ENCODE measurements around the gene PLCB3.

The PLCB3 gene

GRCh38 chr11:64266339-64266738 is 15.0 kb downstream of the PLCB3 start:
- DNase-seq (ENCODE audit: low spot score), result no peak

- DNase-seq (ENCODE audit: low spot score), result no peak
These were observed 16.0 kb downstream of the PLCB3 start for GRCh38 chr11:64267207-64267945.

DNA sequence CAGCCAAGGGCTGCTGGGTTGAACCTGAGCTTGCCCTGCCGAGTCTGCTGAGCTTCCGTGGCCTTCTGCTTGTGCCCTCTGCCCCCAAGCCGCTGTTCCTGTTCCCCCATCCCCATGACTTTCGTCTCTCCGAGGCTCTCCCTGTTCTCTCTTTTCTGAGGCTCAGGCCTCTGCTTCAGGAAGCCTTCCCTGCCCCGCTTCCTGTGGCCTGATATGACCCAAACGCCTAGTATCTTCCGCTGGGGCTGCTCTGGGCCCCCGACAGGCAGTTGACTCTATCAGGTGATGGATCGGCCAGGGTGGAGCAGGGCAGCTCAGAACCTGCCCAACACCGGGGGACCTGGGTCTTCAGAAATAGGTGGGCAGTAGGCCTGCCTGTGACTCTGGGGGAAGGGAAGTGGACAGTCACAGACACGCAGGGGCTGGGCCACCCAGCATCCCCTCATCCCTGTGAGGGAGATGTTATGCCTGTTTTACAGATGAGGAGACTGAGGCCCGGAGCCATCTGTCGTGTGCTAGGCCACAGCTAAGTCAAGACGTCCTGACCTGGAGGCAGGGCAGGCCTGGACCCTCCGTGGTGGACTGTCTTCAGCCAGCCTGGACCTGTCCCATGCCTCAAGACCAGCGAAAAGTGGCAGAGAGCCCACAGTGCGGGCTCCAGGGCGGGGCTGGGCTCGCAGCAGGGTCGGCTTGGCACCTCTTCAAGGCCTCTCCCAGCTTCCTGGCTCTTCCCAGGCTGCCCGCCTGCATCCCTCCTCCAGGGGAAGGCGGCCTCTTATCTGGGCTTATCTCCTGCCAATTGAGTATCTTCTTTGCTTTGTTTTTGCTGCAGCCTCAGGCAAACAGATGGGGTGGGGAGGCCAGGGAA is 16.9 kb downstream of the PLCB3 start:
- DNase-seq (ENCODE audit: low spot score), result no peak

- peak; percentile 29 for DNase-seq (ENCODE audit: low spot score)
These were observed 17.7 kb downstream of the PLCB3 start for GRCh38 chr11:64268893-64269539.

DNA sequence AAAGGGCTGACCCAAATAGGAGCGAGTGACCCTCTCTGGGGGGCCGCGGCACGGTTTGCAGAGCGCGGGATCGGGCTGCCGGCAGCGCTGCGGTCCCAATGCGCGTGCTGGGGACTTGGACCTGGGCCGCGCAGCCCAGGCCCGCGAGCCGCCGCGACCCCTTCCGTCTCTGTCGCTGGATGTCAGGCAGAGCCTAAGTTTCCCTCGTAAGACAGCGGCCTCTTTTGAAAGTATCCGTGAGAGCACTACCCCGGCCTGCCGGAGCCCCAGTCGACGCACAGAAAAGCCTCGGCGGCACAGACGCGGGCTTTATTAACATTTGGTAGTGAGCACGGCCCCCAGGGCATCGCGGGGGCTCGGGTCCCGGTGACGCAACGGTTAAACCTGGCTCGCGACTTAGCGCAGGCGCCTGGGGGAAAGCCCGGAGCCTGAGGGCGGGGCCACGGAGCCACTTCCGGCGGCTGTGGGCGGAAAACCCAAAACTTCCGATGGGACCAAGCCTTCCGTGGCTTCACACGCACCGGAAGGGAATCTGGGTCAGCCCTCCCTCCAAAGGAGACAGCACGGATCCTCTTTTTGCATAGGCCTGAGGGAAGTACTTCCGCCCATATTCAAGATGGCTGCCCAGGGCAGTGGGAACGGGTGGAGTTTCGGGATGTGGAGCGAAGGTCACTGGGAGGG is 18.4 kb downstream of the PLCB3 start:
- peak; percentile 98 for DNase-seq (ENCODE audit: low spot score)

DNA sequence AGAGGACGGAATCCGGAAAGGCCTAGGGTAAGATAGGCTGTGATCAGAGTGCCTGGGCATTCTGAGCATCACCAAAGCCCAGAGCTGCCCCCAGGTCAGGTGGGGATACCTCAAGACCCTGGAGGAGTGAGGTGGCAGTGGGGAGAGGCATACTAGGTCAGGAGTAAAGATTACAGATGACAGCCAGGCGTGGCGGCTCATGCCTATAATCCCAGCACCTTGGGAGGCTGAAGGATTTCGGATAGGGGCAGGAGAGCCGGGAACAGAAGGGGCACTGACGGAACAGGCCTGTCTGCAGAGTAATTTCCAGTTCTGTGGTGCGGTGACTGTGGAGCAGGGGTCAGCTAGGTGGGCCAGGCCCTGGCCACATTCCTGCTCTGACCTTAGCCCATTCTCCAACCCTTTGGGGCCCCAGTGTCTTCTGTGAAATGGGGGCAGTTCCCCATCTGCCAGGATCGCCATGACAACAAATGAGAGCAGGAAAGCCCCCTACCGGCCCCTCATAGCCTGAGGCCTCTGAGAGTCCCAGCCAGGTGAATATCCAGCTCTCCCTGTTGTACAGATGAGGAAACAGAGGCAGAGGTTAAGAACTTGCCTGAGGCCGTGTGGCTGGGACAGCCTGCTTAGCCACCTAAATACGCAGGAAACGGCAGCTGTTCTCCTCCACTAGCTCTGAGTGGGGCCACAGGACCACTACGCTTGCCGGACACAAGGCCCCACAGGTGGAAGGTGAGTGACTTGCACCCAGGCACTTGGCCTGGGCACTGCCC is 23.9 kb downstream of the PLCB3 start:
- no peak for DNase-seq (ENCODE audit: low spot score)

DNA sequence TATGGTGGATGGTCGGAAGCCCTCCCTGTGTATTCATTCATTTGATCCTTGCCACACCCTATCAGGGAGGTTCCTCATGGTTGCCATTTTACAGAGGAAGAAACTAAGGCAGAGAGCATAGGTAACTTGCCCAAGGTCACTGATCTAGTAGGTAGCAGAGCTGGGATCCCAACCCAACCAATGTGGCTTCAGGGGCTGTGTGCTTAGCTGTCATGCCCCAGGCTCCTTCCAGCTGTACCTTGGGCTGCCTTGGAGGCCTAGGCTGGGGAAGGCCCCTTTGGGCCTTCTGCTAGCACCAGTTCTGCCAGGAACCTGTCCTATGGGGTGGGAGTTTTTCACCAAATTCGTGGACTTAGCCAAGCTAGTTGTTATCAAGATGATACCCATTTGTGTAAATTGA is 24.5 kb downstream of the PLCB3 start:
- no peak for DNase-seq (ENCODE audit: low spot score)

- DNase-seq (ENCODE audit: low spot score), result peak; percentile 78
These were observed 25.5 kb downstream of the PLCB3 start for GRCh38 chr11:64276653-64277431.

GRCh38 chr11:64278576-64279190 is 27.4 kb downstream of the PLCB3 start:
- no peak for DNase-seq (ENCODE audit: low spot score)

- no peak for DNase-seq (ENCODE audit: low spot score)
These were observed 30.8 kb downstream of the PLCB3 start for GRCh38 chr11:64281957-64282770.

- DNase-seq (ENCODE audit: low spot score), result no peak
These were observed 31.8 kb downstream of the PLCB3 start for GRCh38 chr11:64283092-64283491.

DNA sequence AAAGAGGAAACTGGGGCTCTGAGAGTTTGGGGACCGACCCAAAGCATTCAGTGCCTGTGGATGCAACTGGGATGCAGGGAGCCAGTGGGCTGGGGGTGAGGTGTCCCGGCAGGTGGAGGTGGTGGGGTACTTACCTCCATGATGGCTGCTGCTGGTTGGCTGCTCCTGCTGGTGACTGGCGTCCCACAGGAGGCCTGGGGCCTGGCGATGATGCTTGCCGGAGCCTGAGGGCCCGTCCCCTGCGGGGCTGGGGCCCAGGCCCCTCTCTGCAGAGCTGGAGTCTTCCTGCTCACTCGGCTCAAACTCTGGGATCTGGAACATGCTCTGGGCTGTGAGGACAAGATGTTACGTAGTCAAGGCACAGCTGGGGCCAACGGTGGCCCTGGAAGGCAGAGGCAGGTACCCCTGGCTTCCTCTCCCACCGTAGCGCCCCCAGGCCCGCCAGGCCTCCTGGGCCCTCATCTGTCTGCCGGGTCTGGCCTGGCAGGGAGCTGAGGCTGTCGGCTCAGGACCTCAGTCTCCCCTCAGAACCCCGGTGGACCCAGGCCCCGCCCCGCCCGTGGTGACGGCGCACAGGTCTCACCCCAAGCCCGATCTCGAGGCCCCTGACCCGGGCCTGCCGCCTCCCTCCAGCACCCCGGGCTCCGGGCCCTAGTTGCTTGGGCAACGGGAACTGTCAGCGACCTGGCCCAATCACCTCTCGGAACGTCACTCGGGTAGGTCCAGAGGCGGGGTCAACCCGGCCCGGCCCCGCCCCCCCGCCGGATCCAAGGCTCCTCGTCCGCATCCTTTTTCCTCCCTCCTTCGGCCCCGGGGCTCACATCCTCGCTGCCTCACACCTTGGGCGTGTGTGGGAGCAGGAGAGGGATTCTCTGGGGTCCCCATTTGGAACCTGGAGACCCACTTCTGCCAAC is 33.0 kb downstream of the PLCB3 start, which contains the start of gene BAD:
Gene BAD, minus strand, starts transcription at position 618 of the 914 bp plus-strand sequence. Its CDS starts 297 bp downstream, at position 321.
- peak; percentile 94 for DNase-seq (ENCODE audit: low spot score)

- peak; percentile 90 for DNase-seq (ENCODE audit: low spot score)
These were observed 33.9 kb downstream of the PLCB3 start, which contains the start of gene GPR137 for GRCh38 chr11:64284962-64285884. TSS of gene GPR137 (plus strand) at chr11:64285848. CDS start at chr11:64286525, 677 bp downstream.

DNA sequence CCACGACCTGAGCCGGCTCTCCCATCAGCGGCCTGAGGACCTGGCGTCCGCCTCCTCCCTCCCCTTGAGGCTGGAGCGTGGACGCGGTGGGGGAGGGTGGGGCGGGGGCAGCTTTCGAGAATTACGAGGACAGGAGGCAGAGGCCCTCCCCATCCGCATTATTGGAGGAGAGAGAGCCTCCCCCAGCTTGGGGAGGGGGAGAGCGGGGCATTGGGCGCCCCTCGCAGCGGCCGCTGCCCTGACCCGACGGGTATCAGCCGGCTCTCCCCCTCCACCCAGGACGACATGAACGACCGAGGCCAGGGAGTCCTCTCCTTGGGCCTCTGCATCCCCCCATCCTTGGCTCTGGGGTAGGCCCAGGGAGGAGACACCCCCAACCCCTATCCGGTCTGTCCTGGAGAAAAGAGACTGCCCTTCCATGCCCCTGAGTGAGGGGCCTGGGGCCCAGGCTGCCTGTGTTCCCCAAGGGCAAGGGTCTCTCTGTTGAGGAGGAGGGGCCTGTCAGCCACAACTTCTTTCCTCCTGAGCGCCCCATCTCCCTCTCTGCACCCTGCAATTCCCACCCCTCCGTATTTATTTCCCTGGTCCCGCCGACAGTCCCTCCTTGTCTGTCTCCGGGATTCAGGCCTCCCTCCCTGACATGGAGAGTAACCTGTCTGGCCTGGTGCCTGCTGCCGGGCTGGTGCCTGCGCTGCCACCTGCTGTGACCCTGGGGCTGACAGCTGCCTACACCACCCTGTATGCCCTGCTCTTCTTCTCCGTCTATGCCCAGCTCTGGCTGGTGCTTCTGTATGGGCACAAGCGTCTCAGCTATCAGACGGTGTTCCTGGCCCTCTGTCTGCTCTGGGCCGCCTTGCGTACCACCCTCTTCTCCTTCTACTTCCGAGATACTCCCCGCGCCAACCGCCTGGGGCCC is 34.8 kb downstream of the PLCB3 start:
- peak; percentile 72 for DNase-seq (ENCODE audit: low spot score)

GRCh38 chr11:64286801-64287159 is 35.5 kb downstream of the PLCB3 start:
- DNase-seq (ENCODE audit: low spot score), result no peak
